Neural cell (in vitro differentiated cells): ENCODE measurements around the gene MCAM.

Experiments used
- EP300 ChIP-seq: fragments of 450-650 bp; conservative IDR thresholded peaks from 2 replicates; pipeline ENCODE4 v1.6.1; 2014; ENCODE audit warnings: antibody characterized with exemption, mild to moderate bottlenecking, moderate library complexity; ENCODE audit not compliant: poor library complexity, severe bottlenecking
- EZH2 ChIP-seq: fragments of 200-600, 300-800 bp; shearing (Covaris generic), sonication (generic); IDR thresholded peaks from 2 replicates; pipeline ENCODE4 v1.6.1; 2014; ENCODE audit warnings: antibody characterized with exemption, low read length, borderline replicate concordance, mild to moderate bottlenecking; ENCODE audit not compliant: insufficient read depth, poor library complexity, severe bottlenecking
- TF ChIP-seq, protein P1 (sequence below): fragments of 450-650 bp; IDR thresholded peaks from 2 replicates; pipeline ENCODE4 v1.5.1; 2014; ENCODE audit warnings: antibody characterized with exemption, mild to moderate bottlenecking, moderate library complexity; ENCODE audit not compliant: poor library complexity, severe bottlenecking

DNA sequence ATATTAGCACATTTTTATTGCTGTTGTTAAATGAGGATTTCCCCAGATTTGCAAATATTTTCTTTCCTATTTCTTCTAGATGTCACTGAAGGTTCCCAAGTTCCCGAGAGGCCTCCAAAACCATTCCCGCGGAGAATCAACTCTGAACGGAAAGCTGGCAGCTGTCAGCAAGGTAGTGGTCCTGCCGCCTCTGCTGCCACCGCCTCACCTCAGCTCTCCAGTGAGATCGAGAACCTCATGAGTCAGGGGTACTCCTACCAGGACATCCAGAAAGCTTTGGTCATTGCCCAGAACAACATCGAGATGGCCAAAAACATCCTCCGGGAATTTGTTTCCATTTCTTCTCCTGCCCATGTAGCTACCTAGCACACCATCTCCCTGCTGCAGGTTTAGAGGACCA is 17.5 kb downstream of the MCAM start:
- TF ChIP-seq, protein P1, sequence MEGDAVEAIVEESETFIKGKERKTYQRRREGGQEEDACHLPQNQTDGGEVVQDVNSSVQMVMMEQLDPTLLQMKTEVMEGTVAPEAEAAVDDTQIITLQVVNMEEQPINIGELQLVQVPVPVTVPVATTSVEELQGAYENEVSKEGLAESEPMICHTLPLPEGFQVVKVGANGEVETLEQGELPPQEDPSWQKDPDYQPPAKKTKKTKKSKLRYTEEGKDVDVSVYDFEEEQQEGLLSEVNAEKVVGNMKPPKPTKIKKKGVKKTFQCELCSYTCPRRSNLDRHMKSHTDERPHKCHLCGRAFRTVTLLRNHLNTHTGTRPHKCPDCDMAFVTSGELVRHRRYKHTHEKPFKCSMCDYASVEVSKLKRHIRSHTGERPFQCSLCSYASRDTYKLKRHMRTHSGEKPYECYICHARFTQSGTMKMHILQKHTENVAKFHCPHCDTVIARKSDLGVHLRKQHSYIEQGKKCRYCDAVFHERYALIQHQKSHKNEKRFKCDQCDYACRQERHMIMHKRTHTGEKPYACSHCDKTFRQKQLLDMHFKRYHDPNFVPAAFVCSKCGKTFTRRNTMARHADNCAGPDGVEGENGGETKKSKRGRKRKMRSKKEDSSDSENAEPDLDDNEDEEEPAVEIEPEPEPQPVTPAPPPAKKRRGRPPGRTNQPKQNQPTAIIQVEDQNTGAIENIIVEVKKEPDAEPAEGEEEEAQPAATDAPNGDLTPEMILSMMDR, result no peak
- TF ChIP-seq EZH2 (no peak), EP300 (no peak)
